Stimulated activated CD4-positive, alpha-beta T cell treated with anti-CD3 and anti-CD28 coated beads, TNF-alpha, amount 100 ng/mL, for 4 hours (primary cell): ENCODE results near the gene RCOR1.

Source experiments
- DNase-seq, 3 experiments: peaks; one replicate each; pipeline ENCODE4 v3.0.0-alpha.2; 2020; ENCODE audit warnings: low read depth in 3 of 3

RCOR1 gene

DNA sequence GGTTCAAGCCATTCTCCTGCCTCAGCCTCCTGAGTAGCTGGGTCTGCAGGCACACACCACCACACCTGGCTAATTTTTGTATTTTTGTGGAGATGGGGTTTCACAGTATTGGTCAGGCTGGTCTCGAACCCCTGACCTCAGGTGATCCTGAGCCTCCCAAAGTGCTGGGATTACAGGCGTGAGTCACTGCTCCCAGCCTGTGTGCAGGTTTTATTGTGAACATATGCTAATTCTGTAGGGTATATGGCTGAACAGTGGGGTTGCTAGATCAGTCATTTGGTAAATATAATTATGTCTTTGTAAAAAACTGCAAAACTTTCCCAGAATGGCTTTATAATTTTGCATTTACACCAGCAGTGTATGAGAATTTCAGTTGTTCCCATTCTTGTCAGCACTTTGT, 85.9 kb downstream of the RCOR1 start:
- no peak for DNase-seq

DNA sequence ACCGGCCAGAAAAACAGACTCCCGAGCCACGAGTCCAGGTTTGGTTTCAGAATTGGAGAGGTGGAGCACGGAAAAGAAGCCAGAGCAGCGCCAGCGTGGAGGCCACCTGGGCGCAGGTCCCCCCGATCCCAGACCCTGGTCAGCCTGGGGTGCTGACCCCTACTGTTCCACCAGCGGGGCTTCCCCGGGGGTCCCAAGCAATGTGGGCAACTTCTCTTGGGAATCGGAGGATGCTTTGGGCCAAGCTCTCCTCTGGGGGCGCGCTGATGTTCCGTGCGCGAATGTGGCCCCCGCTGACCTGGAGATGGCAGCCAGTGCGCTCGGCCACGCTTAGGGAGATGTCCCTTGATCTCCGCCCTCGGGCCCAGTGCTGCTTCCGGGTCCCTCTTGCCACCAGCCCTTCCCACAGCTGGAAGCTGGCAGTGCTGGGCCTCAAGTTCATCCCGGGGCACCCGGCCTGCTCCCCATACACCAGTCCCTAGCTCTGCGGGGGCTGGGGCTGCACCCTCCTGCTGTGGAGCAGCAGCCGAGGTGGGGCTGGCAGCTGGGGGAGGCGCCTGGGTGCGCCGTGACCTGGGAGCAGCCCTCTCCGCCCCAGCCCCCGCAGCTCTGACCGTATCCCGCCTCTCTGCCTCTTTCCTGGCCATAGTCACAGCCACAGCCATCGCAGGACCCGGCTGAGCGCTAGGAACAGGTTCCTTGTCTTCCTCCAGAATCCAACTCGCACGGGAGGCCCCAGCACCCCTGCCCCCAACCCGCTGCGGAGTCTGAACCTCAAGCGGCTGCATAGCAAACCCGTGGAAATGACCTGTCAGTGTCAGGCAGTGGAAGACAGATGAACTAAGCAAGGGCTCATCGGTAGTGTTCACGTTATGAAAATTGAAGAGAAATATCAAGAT, 91.2 kb downstream of the RCOR1 start:
- DNase-seq, result no peak

DNA sequence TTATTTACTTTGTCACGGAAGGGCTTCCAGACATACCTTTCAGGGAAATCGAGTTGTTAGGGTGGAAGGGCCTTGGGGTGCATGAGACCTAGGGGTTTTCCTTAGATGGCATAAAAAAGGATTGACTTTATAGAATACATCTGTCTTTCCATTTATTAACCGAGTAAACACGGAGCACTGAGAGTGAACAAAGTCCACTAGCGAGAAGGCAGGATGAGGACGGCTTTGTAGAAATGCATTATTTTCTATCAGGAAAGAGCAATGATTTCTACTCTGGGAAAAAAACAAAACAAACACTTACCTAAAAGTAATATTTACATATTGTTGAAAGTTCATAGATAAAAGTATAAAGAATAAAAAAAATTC, 91.8 kb downstream of the RCOR1 start:
- DNase-seq, result no peak

DNA sequence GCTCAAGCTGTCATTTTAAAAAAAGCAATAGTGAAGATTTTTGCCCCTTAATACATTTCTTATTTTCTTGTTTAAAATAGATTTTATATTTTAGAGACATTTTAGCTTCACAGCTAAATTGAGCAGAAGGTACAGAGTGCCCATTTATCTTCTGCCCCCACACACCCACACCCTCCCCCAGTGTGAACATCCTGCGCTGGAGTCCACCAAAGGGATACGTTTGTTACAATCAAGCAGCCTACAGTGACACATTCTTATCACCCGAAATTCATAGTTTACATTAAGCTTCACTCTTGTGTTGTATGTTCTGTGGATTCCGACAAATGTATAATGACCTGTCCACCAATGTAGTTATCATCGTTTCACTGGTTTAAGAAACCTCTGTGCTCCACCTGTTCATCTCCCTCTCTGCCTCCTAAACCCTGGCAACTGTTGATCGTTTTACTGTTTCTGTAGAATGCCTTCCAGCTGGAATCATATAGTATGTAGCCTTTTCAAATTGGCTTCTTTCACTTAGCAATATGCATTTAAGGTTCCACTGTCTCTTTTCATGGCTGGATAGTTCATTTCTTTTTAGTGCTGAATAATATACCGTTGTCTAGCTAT, 93.8 kb downstream of the RCOR1 start:
- no peak for DNase-seq

DNA sequence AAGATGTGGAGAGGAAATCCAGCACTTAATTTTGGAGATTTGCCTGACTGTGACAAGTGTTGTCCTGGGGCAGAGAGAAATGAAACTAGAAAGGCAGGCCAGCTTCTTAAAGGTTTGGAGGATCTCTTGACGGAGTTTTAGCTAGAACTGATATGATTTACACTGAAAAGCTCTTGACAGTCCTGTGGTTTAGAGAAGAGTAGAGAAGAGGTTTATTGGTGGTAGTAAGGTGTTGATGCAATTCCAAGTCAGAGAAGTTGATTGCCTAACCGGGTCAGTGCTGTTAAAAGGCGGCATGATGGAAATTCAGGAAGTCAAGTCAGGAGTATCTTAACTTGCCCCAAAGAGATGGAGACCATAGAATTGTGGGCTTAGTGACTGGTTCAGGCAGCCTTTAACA, 95.8 kb downstream of the RCOR1 start:
- DNase-seq, result no peak

DNA sequence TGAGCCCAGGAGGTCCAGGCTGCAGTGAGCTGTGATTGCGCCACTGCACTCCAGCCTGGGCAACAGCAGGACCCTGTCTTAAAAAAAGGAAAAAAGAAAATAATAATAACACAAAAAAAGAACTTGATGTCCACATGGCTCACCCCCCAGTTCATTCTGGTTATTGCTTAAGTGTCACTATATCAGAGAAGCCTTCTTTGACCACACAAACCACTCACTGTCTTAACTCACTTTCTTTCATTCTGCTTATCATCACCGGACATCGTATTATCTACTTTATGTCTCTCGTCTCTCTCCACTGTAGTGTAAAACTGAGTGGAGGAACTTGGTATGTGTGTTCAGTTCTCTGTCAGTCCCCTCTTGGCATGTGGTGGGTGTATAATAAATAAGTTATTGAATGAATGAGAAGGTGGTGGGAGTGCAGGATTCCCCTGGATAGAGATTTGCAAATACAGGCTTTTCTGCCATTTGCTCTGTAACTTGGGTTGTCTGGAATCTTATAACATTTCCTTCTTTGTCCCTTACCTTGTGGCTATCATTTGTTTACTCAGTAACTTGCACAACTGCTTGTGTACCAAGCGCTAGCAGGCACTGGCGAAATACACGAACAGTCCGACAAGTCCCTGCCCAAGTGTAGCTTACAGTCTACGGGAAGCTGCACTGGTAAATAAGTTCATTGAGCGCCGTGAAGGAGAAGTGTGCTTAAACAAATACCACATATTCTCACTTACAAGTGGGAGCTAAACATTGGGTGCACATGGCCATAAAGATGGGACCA, 98.2 kb downstream of the RCOR1 start:
- no peak for DNase-seq

DNA sequence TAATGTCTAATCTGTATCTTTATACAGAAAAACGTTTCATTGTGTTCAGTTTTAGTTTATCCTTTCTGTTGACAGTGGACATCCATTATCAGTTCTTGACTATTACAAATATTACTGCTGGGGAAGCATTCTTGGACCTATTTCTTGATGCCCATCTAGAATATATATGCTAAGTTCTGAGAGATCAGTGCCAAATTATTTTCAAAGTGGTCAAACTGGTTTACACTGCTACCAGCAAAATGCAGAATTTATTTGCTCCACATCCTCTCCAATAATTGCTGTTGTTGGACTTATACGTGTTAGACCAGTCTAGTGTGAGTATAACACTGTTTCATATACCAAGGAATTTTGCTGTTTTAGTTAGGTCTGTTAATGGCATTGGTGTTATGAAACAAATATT, 99.3 kb downstream of the RCOR1 start:
- no peak for DNase-seq

DNA sequence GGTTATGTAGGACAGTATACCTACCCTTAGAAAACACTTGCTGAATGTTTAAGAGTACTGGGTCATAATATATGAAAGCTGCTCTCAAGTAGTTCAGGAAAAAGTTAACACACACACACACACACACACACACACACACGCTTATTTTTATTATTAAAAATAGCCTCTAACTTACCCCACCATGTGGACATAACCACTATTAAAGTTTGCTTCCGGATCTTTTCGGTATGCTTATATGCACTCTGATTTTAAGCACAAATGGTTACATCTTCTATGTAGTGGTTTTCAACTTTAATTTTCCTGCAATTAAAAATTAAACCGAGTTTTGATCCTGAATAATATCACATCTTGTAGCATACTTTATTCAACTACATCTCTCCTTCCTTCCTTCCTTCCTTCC, 99.9 kb downstream of the RCOR1 start:
- DNase-seq, result no peak

DNA sequence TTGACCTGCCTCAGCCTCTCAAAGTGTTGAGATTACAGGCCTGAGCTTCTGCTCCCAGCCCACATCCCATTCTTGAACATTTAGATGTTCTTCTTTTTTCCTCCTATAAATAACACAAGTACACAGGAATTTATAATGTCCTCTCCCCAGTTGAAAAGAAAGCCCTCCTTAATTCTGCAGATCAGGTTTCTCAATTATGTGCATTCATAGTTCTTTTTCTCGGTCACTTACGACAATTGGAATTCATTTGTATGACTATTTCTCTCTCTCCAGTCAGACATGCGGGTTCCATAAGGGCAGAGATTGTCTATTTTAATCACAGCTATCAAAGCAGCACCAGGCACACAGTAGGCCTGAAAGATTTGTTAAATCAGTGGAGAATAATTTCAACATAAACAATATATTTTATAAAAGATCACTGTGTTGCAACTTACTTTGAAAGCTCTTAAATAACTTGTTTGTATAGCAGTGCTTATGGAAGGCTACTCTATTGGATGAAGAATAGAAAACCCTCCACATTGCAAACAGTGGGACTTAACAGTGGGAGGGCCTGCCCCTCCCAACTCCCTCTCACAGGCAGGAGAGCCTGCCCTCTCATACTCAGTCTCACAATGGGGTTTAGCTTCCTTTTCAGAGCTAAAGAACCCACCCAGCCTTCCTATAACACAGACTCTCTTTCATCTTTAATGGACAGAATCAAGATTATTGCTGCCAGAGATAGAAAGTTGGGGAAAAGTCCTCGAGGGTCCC, 100.7 kb downstream of the RCOR1 start:
- no peak for DNase-seq

DNA sequence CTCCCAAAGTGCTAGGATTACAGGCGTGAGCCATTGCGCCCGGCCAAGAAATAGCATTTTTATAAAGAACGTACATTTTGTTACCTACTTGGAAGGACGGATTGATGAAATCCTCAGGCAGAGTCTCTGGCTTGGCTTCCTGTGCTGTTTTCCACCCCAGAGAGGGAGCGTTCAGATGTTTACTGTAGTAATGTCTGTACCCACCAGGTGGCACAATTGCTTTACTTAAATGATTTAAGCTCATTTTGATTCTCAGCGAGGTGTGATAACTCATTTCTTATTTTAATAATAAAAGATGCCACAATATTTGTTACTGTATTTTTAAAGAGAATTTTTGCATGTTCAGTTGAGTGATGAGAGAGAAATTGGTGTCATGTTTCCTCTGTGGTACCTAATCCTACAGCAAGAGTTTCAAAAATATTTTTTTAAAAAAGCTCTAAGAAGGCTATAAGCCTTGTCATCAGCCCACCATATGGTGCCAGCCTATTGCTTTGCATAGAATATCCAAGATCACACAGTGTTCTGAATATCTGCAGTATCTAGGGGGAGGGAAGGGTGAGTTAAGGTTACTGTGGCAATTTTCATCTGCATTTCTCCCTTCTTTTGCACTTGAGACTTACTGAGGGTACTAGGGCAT, 102.2 kb downstream of the RCOR1 start:
- peak; percentile 6 to 32 (median 8) for DNase-seq

DNA sequence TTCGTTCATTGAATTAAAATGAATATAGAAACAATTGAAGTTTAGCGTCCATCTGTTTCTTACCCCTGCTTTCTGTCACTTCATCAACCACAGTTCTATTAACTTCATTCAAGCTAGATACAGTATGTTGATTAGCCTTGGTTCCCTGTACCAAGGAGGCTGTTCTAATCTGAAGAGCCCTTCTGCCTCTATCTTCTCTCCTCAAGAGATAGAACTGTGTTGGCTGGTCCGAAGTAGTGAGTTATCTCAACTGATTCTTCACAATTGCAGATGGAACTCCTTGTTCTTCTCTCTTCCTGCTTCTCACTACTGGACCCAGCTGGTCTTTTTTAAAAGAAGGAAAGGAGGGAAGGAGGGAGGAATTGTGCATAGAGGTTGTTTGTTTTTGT, 102.7 kb downstream of the RCOR1 start:
- DNase-seq, result no peak

DNA sequence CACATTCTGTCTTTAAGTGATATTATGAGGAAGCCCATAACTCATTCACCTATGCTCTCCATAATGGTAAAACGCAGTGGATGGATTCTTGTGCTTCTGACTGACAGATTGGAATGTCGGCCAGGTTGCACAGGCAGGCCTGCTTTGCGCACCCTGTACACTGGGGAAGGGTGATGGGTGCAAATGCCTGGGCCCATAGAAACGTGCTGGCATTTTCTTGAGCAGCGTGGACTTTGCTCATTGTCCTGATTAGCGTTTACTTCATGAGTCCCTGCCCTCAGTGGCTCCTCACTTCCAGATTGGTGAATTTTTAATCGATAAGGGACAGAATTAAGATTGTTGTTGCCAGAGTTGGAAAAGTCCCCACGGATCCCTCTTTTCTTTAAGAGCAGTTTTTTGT, 103.9 kb downstream of the RCOR1 start:
- DNase-seq, result no peak

DNA sequence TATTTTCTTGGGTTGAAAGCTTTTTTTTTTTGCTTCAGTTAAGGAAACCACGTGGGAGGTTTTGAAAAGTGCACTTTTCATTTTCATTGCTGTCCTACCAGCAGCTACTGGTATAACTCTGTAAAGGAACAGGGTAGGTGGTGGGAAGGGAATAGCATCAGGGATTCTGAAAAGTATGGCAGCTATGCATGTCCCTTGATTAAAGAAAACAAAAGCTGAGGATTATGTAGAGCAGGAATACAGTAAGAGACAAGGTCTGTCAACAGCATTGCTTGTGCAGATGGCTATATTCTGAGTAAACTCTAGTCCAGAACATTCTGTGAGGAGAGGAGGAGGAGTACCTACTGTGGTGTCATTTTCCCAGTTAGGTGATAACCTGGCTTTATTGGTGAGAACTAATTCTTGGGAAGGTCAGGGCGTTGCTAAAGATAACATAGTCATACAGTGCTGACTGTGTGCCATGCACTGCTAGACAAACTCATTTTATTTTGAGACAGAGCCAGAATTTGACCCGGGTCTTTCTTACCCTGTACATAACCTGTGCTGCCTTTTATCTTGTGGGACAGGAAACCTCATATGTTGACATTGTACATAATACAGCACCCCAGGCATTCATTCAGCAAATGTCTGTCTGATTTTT, 104.5 kb downstream of the RCOR1 start:
- no peak for DNase-seq

DNA sequence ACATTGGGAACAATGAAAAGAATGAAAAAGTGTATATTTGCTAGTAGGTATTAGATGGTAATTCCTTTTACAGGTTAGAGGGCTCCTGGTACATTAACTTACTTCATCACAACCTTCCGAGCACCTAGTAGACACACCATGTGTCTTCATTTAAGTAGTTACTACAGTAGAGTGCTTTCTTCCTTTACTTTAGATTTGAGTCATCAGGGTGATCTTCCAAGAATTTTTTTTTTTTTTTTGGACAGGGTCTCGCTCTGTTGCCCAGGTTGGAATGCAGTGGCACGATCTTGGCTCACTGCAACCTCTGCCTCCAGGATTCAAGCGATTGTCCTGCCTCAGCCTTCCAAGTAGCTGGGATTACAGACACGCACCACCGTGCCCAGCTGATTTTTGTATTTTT, 105.1 kb downstream of the RCOR1 start:
- DNase-seq, result no peak

DNA sequence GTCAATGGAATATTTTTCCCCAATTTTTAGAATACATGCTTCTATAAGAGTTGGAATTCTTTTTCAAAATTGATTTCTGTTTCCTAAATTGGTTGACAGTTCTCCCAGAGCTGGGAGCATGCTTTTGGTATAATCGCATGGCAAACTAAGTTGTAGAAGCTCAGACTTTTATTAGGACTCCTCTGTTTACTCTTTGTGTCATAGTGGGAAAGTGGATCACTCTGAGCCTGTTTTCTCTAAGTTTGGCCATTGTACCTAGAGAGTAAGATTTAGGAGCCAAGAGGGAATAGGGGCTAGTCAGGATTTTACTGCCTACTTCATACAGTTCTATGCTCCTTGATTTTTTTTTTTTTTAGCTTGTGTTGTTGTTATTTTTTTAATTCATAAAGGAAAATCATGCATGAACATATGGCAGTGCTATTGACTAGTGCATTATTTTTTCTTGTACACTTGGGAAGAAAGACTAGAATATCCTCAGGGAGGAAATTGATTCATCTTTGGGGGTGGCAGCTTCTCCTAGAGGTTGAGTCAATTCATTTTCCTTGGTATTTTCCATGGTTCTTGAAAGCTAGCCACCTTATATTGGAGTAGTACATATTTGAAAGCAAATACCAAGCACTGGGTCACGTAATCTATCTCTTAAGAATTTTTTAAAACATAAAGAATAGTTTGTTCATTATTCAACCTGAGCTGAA, 107.1 kb downstream of the RCOR1 start:
- no peak for DNase-seq

DNA sequence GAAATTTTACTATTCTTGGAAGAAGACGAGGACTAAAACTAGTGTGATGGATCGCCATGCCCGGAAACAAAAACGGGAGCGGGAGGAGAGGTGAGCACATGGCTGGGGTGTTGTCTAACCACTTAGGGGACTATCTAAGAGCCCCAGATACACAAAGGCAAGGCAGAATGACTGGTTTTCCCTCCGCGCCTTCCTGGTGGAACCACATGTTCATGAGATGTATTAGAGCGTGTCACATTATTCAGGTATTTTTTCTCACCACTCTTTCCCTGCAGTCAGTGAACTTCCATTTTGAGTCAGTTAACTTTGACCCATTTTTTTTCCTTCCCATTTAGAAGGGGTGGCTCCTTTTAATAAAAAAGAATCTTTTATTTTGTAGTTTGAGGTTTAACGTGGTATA, 116.0 kb downstream of the RCOR1 start:
- DNase-seq, result no peak

DNA sequence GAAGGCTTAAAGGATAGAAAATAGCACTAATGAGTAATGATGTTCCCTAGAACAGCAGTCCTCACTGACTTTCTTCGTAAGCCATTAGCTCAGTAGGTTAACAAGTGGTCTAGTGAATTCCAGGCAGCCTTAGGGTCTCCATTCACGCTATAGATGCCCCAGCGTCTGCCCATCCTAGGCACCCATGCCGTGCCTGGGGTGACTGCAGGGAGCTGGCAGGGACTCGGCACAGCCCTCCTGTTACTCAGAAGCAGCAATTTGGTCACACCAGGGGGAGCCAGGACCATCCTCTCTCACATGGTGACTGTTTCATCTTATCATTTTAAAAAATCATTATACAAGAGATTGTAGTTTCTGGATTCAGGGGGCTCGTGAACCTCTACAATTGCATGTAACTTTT, 118.8 kb downstream of the RCOR1 start:
- no peak for DNase-seq

DNA sequence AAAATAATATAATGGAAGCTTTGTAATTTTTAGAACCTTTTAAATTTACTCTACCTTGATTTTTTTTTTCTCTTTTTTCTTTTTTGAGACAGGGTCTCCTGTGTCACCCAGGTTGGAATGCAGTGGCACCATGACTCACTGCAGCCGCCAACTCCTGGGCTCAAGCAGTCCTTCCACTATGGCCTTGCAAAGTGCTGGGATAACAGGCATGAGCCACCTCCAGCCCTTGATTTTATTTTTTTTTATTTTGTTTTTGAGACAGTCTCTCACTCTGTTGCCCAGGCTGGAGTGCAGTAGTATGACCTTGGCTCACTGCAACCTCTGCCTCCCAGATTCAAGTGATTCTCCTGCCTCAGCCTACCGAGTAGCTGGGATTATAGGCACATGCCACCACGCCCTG, 119.5 kb downstream of the RCOR1 start:
- no peak for DNase-seq

DNA sequence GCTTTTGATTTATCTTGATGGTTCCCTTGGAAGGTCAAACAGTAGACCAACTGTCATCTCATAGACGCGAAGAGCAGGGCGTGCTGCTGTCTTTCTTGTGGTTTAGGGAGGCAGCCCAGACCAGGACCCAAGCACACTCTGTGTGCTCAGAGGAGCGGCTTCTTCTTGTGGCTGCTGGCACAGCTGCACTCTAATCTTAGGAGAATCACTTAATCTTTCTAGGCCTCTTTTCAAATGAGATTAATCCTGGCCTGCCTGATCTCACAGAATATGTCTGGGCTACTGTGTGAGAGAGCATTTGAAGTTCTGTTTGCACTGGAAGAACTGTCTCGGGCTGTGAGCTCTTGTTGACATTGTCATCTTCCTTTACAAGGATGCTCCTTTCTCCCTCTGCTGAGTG, 124.8 kb downstream of the RCOR1 start:
- no peak for DNase-seq

DNA sequence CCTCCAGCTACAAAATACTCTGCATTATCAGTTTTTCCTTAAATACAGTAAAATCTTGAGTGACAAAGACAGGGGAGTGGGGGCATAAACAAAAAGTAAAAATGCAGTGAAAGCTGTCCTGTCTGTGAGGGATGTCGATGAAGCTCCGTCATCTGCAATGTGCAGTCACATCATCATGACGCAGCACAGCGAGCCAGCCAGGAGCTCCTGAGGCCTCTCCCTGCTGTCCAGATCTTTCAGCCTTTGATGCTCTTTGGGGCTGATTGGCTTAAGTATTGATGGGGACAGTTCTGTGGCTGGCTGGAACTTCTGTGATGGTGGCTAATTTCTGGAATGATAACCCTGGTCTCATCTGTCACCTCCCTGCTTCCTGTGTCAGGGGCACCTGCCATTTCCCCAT, 130.2 kb downstream of the RCOR1 start:
- DNase-seq, result no peak

DNA sequence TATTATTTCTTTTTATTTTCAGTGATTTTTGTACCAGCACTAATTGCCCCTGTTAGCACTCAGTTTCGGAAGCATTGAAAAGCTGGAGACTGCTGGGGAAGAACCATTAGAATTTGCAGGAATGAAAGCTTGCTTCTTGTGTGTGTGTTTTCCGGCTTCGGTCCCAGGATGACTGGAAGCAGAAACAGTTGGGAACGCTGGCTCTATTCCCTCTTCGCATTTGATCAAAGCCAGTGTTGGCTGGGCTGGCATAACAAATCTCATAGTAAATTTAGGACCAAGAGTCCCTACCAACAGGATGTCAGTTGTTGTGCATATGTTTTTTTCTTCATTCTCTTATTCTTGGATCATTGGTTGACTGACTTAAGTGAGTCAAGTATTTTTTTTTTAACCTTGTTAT, 131.2 kb downstream of the RCOR1 start:
- DNase-seq, result no peak
